MM.1S (cell line): ENCODE data around the gene BCAS3.

Experiments used
- DNase-seq: peaks from one replicate; pipeline ENCODE4 v3.0.0-alpha.2; 2015
- H2AFZ ChIP-seq: fragments of 300-600 bp; sonication (generic); 2 replicates; pipeline ENCODE4 v1.6.0; 2016; ENCODE audit warnings: antibody characterized with exemption, low read length
- H3F3A ChIP-seq: fragments of 300-600 bp; sonication (generic); 2 replicates; pipeline ENCODE4 v1.6.1; 2016; ENCODE audit warnings: mild to moderate bottlenecking, antibody characterized with exemption, low read length, moderate library complexity, mixed read lengths; ENCODE audit not compliant: insufficient read depth
- H3K27ac ChIP-seq: fragments of 300-600 bp; sonication (generic); 2 replicates; pipeline ENCODE4 v1.5.1; 2016; ENCODE audit warnings: mild to moderate bottlenecking, low read length
- H3K27me3 ChIP-seq: fragments of 300-600 bp; sonication (generic); replicated peaks from 2 replicates; pipeline ENCODE4 v1.6.0; 2016; ENCODE audit warnings: low read length; ENCODE audit not compliant: insufficient read depth
- H3K36me3 ChIP-seq: fragments of 300-600 bp; sonication (generic); replicated peaks from 2 replicates; pipeline ENCODE4 v1.6.1; 2016; ENCODE audit warnings: mild to moderate bottlenecking, low read length, mixed read lengths; ENCODE audit not compliant: insufficient read depth
- H3K4me1 ChIP-seq: fragments of 300-600 bp; sonication (generic); 2 replicates; pipeline ENCODE4 v1.6.1; 2016; ENCODE audit warnings: low read length, mixed read lengths
- H3K4me2 ChIP-seq: fragments of 300-600 bp; sonication (generic); 2 replicates; pipeline ENCODE4 v1.6.0; 2016; ENCODE audit warnings: low read depth, low read length
- H3K4me3 ChIP-seq: fragments of 300-600 bp; sonication (generic); 2 replicates; pipeline ENCODE4 v1.5.1; 2016; ENCODE audit warnings: low read length, mixed read lengths
- H3K79me2 ChIP-seq: fragments of 300-600 bp; sonication (generic); 2 replicates; pipeline ENCODE4 v1.6.1; 2016; ENCODE audit warnings: mixed run types, low read length, mixed read lengths
- H3K9ac ChIP-seq: fragments of 300-600 bp; sonication (generic); 2 replicates; pipeline ENCODE4 v1.6.1; 2016; ENCODE audit warnings: low read length, mixed read lengths
- H3K9me2 ChIP-seq: fragments of 300-600 bp; sonication (generic); replicated peaks from 2 replicates; pipeline ENCODE4 v1.6.1; 2016; ENCODE audit warnings: mild to moderate bottlenecking, low read length, mixed read lengths; ENCODE audit not compliant: insufficient read depth
- H3K9me3 ChIP-seq: fragments of 300-600 bp; sonication (generic); replicated peaks from 2 replicates; pipeline ENCODE4 v1.6.1; 2016; ENCODE audit warnings: mild to moderate bottlenecking, low read length, mixed read lengths; ENCODE audit not compliant: insufficient read depth
- H4K20me1 ChIP-seq: fragments of 300-600 bp; sonication (generic); 2 replicates; pipeline ENCODE4 v1.6.1; 2016; ENCODE audit warnings: mild to moderate bottlenecking, low read length, moderate library complexity, mixed read lengths; ENCODE audit not compliant: insufficient read depth
- CTCF ChIP-seq: fragments of 300-600 bp; sonication (generic); IDR thresholded peaks from 2 replicates; pipeline ENCODE4 v1.5.1; 2016; ENCODE audit warnings: antibody characterized with exemption, low read length, mixed read lengths
- EZH2 ChIP-seq: fragments of 300-600 bp; sonication (generic); optimal IDR thresholded peaks from 2 replicates; pipeline ENCODE3; 2017; ENCODE audit warnings: low read depth, mild to moderate bottlenecking, antibody characterized with exemption, low read length, mixed read lengths
- EZH2phosphoT487 ChIP-seq: fragments of 300-600 bp; sonication (generic); IDR thresholded peaks from 2 replicates; pipeline ENCODE4 v1.6.1; 2018; ENCODE audit warnings: antibody characterized with exemption, low read length

The BCAS3 gene

GRCh38 chr17:60968266-60968665 is 290.6 kb downstream of the BCAS3 start:
- H3K4me1 ChIP-seq = no peaks in the 10 kb centered on the region
- no peaks in the 10 kb centered on the region for H3K36me3 ChIP-seq
- H3K9me3 ChIP-seq = no peaks in the 10 kb centered on the region
- no peak for DNase-seq
- no peak overlapping the region for H3K4me2 ChIP-seq
- H2AFZ ChIP-seq = no peak overlapping the region
- no peaks in the 10 kb centered on the region for H3F3A ChIP-seq
- H3K27me3 ChIP-seq = no peaks in the 10 kb centered on the region
- no peaks in the 10 kb centered on the region for H4K20me1 ChIP-seq
- TF ChIP-seq EZH2 (no peak), EZH2phosphoT487 (no peak), CTCF (no peak)
- no peaks in the 10 kb centered on the region for H3K79me2 ChIP-seq
- no peak overlapping the region for H3K27ac ChIP-seq
- H3K9ac ChIP-seq = no peak overlapping the region
- H3K4me3 ChIP-seq = no peak overlapping the region
- H3K9me2 ChIP-seq = no peaks in the 10 kb centered on the region

- no peak overlapping the region for H2AFZ ChIP-seq
- no peaks in the 10 kb centered on the region for H3K36me3 ChIP-seq
- no peaks in the 10 kb centered on the region for H4K20me1 ChIP-seq
- no peaks in the 10 kb centered on the region for H3K4me1 ChIP-seq
- H3K9ac ChIP-seq = no peak overlapping the region
- H3K4me3 ChIP-seq = no peak overlapping the region
- H3K27me3 ChIP-seq = no peaks in the 10 kb centered on the region
- no peak for DNase-seq
- no peak for TF ChIP-seq CTCF
- no peak for TF ChIP-seq EZH2phosphoT487
- TF ChIP-seq EZH2 = no peak
- H3K27ac ChIP-seq = no peak overlapping the region
- no peak overlapping the region for H3K4me2 ChIP-seq
- H3K79me2 ChIP-seq = no peaks in the 10 kb centered on the region
- H3K9me2 ChIP-seq = no peaks in the 10 kb centered on the region
- H3K9me3 ChIP-seq = no peaks in the 10 kb centered on the region
- H3F3A ChIP-seq = no peaks in the 10 kb centered on the region
Observed at GRCh38 chr17:60969500-60970037, 291.9 kb downstream of the BCAS3 start.

- Histone ChIP-seq H3K79me2 (no peaks in the 10 kb centered on the region), H3K9me3 (no peaks in the 10 kb centered on the region), H3K9me2 (no peaks in the 10 kb centered on the region), H3K27me3 (no peaks in the 10 kb centered on the region), H4K20me1 (no peaks in the 10 kb centered on the region), H3K9ac (no peak overlapping the region), H3F3A (no peaks in the 10 kb centered on the region), H2AFZ (no peak overlapping the region), H3K36me3 (no peaks in the 10 kb centered on the region), H3K4me3 (no peak overlapping the region), H3K4me1 (no peaks in the 10 kb centered on the region), H3K27ac (no peak overlapping the region), H3K4me2 (no peak overlapping the region)
- TF ChIP-seq EZH2phosphoT487 (no peak), EZH2 (no peak), CTCF (no peak)
- no peak for DNase-seq
Observed at GRCh38 chr17:60970741-60971140, 293.1 kb downstream of the BCAS3 start.
